PC-9 (cell line): ENCODE data around the gene SH3PXD2A. TPM values are rescaled to one million over a fixed set of nuclear protein-coding genes. Genes with fewer than 3 reads are reported as not detected.

Source experiments
- BruUV-seq: library from RNA; stranded (reverse); fragments of 400-500 nt; replicated peaks from 2 replicates; lab custom pipeline; 2021; lab: Mats Ljungman, UMichigan
- CTCF ChIA-PET: fragments of 300-600 bp; sonication (Branson Sonifier 250); formaldehyde crosslinking; loops from one replicate; lab custom pipeline; 2022; ENCODE audit warnings: antibody characterized with exemption; lab: Charles Lee
- POLR2A ChIA-PET: fragments of 300-600 bp; sonication (Branson Sonifier 250); formaldehyde crosslinking; loops from one replicate; lab custom pipeline; 2022; ENCODE audit warnings: antibody characterized with exemption; ENCODE audit not compliant: unreplicated experiment; lab: Charles Lee
- DNase-seq, 2 experiments: peaks; one replicate each; pipeline versions ENCODE4 v3.0.0 to v3.0.0-alpha.2; 2015 to 2022; ENCODE audit warnings: mixed read lengths in 1 of 2
- H2AFZ ChIP-seq: fragments of 200-600 bp; sonication (generic); 2 replicates; pipeline ENCODE4 v1.8.1; 2017; ENCODE audit warnings: antibody characterized with exemption
- H3F3A ChIP-seq: fragments of 200-600 bp; sonication (generic); 2 replicates; pipeline ENCODE4 v1.8.1; 2017; ENCODE audit warnings: antibody characterized with exemption, mild to moderate bottlenecking, low read depth; ENCODE audit not compliant: insufficient read depth
- H3K27ac ChIP-seq: fragments of 200-600 bp; sonication (generic); 2 replicates; pipeline ENCODE4 v1.6.1; 2016; ENCODE audit warnings: mixed run types
- H3K27me3 ChIP-seq: fragments of 200-600 bp; sonication (generic); 2 replicates; pipeline ENCODE4 v1.6.1; 2016; ENCODE audit warnings: low read depth, mixed run types; ENCODE audit not compliant: insufficient read depth
- H3K36me3 ChIP-seq: fragments of 200-600 bp; sonication (generic); 2 replicates; pipeline ENCODE4 v1.6.1; 2016; ENCODE audit warnings: low read depth, mixed run types
- H3K4me1 ChIP-seq: fragments of 200-600 bp; sonication (generic); replicated peaks from 2 replicates; pipeline ENCODE4 v1.6.1; 2016; ENCODE audit warnings: mixed run types; ENCODE audit not compliant: insufficient read depth
- H3K4me2 ChIP-seq: fragments of 200-600 bp; sonication (generic); 2 replicates; pipeline ENCODE4 v1.6.1; 2017; ENCODE audit warnings: mixed run types
- H3K4me3 ChIP-seq: fragments of 200-600 bp; sonication (generic); 2 replicates; pipeline ENCODE4 v1.6.1; 2016; ENCODE audit warnings: mixed run types
- H3K79me2 ChIP-seq: fragments of 200-600 bp; sonication (generic); 2 replicates; pipeline ENCODE4 v1.6.1; 2017; ENCODE audit warnings: low read depth, mixed run types
- H3K9me2 ChIP-seq: fragments of 200-600 bp; sonication (generic); 2 replicates; pipeline ENCODE4 v1.8.1; 2017; ENCODE audit warnings: mild to moderate bottlenecking; ENCODE audit not compliant: insufficient read depth
- H3K9me3 ChIP-seq: fragments of 200-600 bp; sonication (generic); 2 replicates; pipeline ENCODE4 v1.8.1; 2016; ENCODE audit warnings: low read depth; ENCODE audit not compliant: insufficient read depth
- H4K20me1 ChIP-seq: fragments of 200-600 bp; sonication (generic); 2 replicates; pipeline ENCODE4 v1.8.1; 2017; ENCODE audit not compliant: insufficient read depth
- EZH2 ChIP-seq: fragments of 200-600 bp; sonication (generic); IDR thresholded peaks from 2 replicates; pipeline ENCODE4 v1.8.0; 2017; ENCODE audit warnings: antibody characterized with exemption, low read depth
- intact Hi-C: fragments of 100-400 bp; cut with micrococcal nuclease; formaldehyde crosslinking; loops from one replicate; pipeline ENCODE4 v1.10.0; 2022; ENCODE audit not compliant: unreplicated experiment
- total RNA-seq: library from RNA; stranded (reverse); gene quantifications from 2 replicates; pipeline ENCODE4 v1.2.3, GENCODE V29; 2021
- TF ChIP-seq, protein P1 (sequence below): fragments of 200-600 bp; sonication (generic); conservative IDR thresholded peaks from 2 replicates; pipeline ENCODE4 v1.6.1; 2017; ENCODE audit warnings: mixed run types, antibody characterized with exemption, mild to moderate bottlenecking, moderate library complexity

Gene SH3PXD2A
- total RNA-seq, 1 experiment from 2014 or later = 12.5 TPM

DNA sequence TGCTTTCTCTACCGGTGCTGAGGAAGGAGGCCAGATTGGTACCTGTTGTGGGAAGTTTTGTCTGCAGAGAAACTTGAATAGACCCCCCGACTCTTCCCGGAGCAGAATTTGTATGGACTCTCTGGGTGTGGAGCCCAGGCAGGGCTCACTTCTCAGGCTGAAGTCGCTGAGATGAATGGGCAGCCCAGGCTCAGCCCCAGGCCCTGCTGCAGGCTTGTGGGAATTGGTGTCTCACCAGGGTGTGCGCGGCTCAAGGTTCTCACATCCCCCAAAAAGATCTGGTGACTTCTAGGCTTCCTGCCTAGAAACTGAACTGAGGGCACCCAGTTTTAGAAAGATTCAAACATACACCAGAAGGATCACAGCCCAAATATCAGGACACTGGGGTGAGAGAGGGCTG is 258.4 kb downstream of the SH3PXD2A start:
- no peaks in the 10 kb centered on the region for H3K79me2 ChIP-seq

DNA sequence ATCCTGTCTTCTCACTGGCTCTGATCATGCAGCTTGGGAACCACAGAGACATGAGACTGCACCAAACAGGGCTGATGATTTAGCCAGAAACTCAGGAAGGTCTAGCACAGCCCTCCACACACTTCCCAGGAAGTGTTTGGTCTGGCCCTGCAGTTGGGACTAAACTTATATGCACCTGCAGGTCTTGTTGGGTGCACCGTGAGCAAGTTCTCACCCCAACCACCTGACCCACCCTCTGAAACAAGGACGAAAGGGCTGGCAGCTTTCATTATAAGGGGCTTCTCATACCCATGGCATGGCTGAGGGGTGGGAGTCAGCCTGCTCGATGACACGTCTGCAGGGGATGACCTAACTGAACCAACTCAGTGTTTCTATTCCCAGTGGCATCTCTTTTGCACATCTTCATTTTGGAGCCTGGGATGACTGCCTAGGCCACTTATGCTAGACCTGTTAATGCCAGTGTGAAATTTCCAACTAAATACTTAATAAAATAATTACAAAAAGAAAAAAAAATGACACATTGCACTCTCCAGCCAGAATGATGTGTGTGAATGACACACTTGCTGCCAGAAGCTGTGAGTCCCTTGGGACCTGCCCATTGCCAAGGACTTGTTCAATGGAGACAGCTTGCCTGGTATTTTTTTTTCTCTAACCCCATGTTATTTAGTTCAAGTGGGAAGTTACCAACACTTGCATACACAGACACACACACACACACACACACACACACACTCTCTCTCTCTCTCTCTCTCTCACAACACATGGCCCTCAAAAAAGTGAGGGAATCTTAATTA is 259.2 kb downstream of the SH3PXD2A start:
- H3K36me3 ChIP-seq = no peaks in the 10 kb centered on the region
- CTCF ChIA-PET = interaction anchor here (0.6 kb wide), 2 partner anchors 289 to 926 kb away, joined by 3 to 5 read pairs; no protein-coding TSS in a partner anchor
- no peak overlapping the region for H3K4me2 ChIP-seq
- intact Hi-C loops = loop anchor here (10.0 kb wide), 1 partner anchor 259 kb away; the partner anchor contains the start of gene SH3PXD2A
- no peak for TF ChIP-seq EZH2
- TF ChIP-seq, protein P1, sequence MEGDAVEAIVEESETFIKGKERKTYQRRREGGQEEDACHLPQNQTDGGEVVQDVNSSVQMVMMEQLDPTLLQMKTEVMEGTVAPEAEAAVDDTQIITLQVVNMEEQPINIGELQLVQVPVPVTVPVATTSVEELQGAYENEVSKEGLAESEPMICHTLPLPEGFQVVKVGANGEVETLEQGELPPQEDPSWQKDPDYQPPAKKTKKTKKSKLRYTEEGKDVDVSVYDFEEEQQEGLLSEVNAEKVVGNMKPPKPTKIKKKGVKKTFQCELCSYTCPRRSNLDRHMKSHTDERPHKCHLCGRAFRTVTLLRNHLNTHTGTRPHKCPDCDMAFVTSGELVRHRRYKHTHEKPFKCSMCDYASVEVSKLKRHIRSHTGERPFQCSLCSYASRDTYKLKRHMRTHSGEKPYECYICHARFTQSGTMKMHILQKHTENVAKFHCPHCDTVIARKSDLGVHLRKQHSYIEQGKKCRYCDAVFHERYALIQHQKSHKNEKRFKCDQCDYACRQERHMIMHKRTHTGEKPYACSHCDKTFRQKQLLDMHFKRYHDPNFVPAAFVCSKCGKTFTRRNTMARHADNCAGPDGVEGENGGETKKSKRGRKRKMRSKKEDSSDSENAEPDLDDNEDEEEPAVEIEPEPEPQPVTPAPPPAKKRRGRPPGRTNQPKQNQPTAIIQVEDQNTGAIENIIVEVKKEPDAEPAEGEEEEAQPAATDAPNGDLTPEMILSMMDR = no peak
- BruUV-seq = no TSS peak
- no peaks in the 10 kb centered on the region for H4K20me1 ChIP-seq
- H3K4me3 ChIP-seq = no peak overlapping the region
- H3K27ac ChIP-seq = no peak overlapping the region
- DNase-seq = no peak
- no peaks in the 10 kb centered on the region for H3K79me2 ChIP-seq
- POLR2A ChIA-PET = interaction anchor here (0.6 kb wide), 1 partner anchor 28 kb away, joined by 5 read pairs; no protein-coding TSS in a partner anchor
- H3K4me1 ChIP-seq = no peaks in the 10 kb centered on the region; the same call in 1 of the 2 replicates
- H3K27me3 ChIP-seq = no peaks in the 10 kb centered on the region
- no peaks in the 10 kb centered on the region for H3K9me3 ChIP-seq
- no peaks in the 10 kb centered on the region for H3K9me2 ChIP-seq
- H2AFZ ChIP-seq = no peak overlapping the region
- no peaks in the 10 kb centered on the region for H3F3A ChIP-seq

More for the DNA sequence above, 258.4 kb downstream of the SH3PXD2A start:
- CTCF ChIA-PET = interaction anchor here (0.6 kb wide), 2 partner anchors 288 to 927 kb away, joined by 3 to 5 read pairs; no protein-coding TSS in a partner anchor
- H3K36me3 ChIP-seq = no peaks in the 10 kb centered on the region
- DNase-seq = no peak
- H3K4me2 ChIP-seq = no peak overlapping the region
- no TSS peak for BruUV-seq
- intact Hi-C loops = loop anchor here (10.0 kb wide), 1 partner anchor 258 kb away; the partner anchor contains the start of gene SH3PXD2A
- no peak overlapping the region for H3K4me3 ChIP-seq
- H3K9me2 ChIP-seq = no peaks in the 10 kb centered on the region
- H2AFZ ChIP-seq = no peak overlapping the region
- H3K9me3 ChIP-seq = no peaks in the 10 kb centered on the region
- no peak overlapping the region for H3K27ac ChIP-seq
- POLR2A ChIA-PET = interaction anchor here (0.6 kb wide), 1 partner anchor 29 kb away, joined by 5 read pairs; no protein-coding TSS in a partner anchor
- H3K4me1 ChIP-seq = no peaks in the 10 kb centered on the region
- no peaks in the 10 kb centered on the region for H4K20me1 ChIP-seq
- H3K27me3 ChIP-seq = no peaks in the 10 kb centered on the region
- no peaks in the 10 kb centered on the region for H3F3A ChIP-seq
- TF ChIP-seq, protein P1 = no peak
- no peak for TF ChIP-seq EZH2

DNA sequence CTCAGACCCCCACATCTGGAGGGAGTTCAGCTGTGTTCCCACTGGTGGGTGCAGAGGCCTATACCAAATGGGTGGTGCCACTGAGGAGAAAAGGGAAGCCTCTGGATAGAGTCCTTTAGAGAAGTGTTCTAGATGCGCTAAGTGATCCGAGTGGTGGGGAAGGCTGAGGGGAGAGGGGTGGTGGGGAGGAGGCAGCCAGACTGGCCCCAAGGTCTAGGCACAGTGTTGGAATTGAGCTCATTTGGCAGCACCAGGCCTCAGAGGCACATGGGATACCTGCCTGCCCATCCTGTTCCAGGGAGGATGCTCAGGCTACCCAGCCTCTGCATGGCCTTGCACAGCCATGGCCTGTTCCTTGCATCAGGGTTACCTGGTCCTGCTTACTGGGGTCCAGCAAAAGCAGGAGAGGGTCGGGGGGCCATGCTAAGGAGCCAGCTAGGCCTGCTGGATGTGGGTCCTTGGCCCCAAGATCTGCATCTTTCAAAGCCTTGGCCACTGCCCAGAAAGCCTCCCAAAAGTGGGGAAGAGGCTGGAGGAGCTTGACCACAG is 262.3 kb downstream of the SH3PXD2A start:
- no peaks in the 10 kb centered on the region for H3K79me2 ChIP-seq
- no peaks in the 10 kb centered on the region for H3K9me3 ChIP-seq
- POLR2A ChIA-PET = no interaction called here
- H3F3A ChIP-seq = no peaks in the 10 kb centered on the region
- H3K4me2 ChIP-seq = no peak overlapping the region
- no peaks in the 10 kb centered on the region for H3K27me3 ChIP-seq
- TF ChIP-seq, protein P1 = no peak
- no peak for TF ChIP-seq EZH2
- H4K20me1 ChIP-seq = no peaks in the 10 kb centered on the region
- CTCF ChIA-PET = interaction anchor here (0.6 kb wide), 3 partner anchors 108 to 759 kb away, joined by 3 to 6 read pairs (median 4); no protein-coding TSS in a partner anchor
- no peak overlapping the region for H2AFZ ChIP-seq
- no peaks in the 10 kb centered on the region; the same call in 1 of the 2 replicates for H3K4me1 ChIP-seq
- no peaks in the 10 kb centered on the region for H3K9me2 ChIP-seq
- no peaks in the 10 kb centered on the region for H3K36me3 ChIP-seq
- BruUV-seq = no TSS peak
- H3K4me3 ChIP-seq = no peak overlapping the region
- intact Hi-C loops = loop anchor here (5.0 to 10.0 kb wide), 2 partner anchors 101 to 262 kb away; partner anchors contain the start of genes NEURL1 and SH3PXD2A
- no peak for DNase-seq
- H3K27ac ChIP-seq = no peak overlapping the region
